A549 (cell line): ENCODE data around the gene TMEM123.

Source experiments
- CTCF ChIP-seq: fragments of >200 bp; sonication (Bioruptor Twin); formaldehyde crosslinking; IDR thresholded peaks from 3 replicates; pipeline ENCODE4 v1.5.1; 2016
- JUN ChIP-seq, 2 experiments: fragments of >200 bp; sonication (Bioruptor Twin); formaldehyde crosslinking; IDR thresholded peaks; 2 replicates in 1 of 2; 3 replicates in 1 of 2; pipeline ENCODE4 v1.6.1; 2016 to 2017
- MAFK ChIP-seq: fragments of 450-650 bp; IDR thresholded peaks from 2 replicates; pipeline ENCODE4 v1.6.1; 2014; ENCODE audit not compliant: partially characterized antibody
- RNF2 ChIP-seq: fragments of 200-600 bp; sonication (generic); IDR thresholded peaks from 2 replicates; pipeline ENCODE4 v1.6.1; 2016; ENCODE audit warnings: low read depth, mild to moderate bottlenecking, antibody characterized with exemption, moderate library complexity, borderline replicate concordance

- no peak for TF ChIP-seq JUN (IDR thresholded peaks at IDR 0.05)
- no peak for TF ChIP-seq CTCF
- no peak for TF ChIP-seq MAFK
- TF ChIP-seq RNF2, result no peak
These were observed 3.7 kb downstream of the TMEM123 start for GRCh38 chr11:102448869-102449224.
